ENCODE measurements around the gene SLC26A11.

GRCh38 chr17:80205811-80206210 is 14.4 kb upstream of the SLC26A11 start:
- TF ChIP-seq CTBP1 (IDR thresholded peaks at IDR 0.05; ENCODE audit: borderline replicate concordance), result no peak
- TF ChIP-seq SUZ12 (IDR thresholded peaks at IDR 0.05), result no peak
- no peak for TF ChIP-seq ARNT (IDR thresholded peaks at IDR 0.05)
- TF ChIP-seq BHLHE40 (IDR thresholded peaks at IDR 0.05; ENCODE audit: borderline replicate concordance), result no peak
- TF ChIP-seq ELF4 (IDR thresholded peaks at IDR 0.05), result no peak
- no peak for TF ChIP-seq NFRKB (IDR thresholded peaks at IDR 0.05)
- TF ChIP-seq ZNF384 (IDR thresholded peaks at IDR 0.05), result no peak

Measured in HEK293T (cell line).